ENCODE results near the gene GNPTAB.
"Not testable (repeated sequence)": the region's sequence is repeated elsewhere in the genome, so short reads cannot be mapped to it uniquely, and the experiment has no call there.

GNPTAB gene

GRCh38 chr12:101767537-101767936 lies 63.2 kb downstream of the GNPTAB start:
- DNase-seq, result no peak

GRCh38 chr12:101764051-101764792 lies 66.5 kb downstream of the GNPTAB start:
- no peak for DNase-seq

- no peak for DNase-seq
Observed at GRCh38 chr12:101763246-101763931, 67.4 kb downstream of the GNPTAB start.

GRCh38 chr12:101761781-101762180 lies 69.0 kb downstream of the GNPTAB start:
- DNase-seq, result no peak

GRCh38 chr12:101761350-101761749 lies 69.4 kb downstream of the GNPTAB start:
- DNase-seq, result no peak

GRCh38 chr12:101759396-101760047 lies 71.2 kb downstream of the GNPTAB start:
- no peak for DNase-seq

- DNase-seq, result no peak
Observed at GRCh38 chr12:101750152-101750551, 80.6 kb downstream of the GNPTAB start.

GRCh38 chr12:101749657-101750056 lies 81.1 kb downstream of the GNPTAB start:
- no peak for DNase-seq

- no peak for DNase-seq
Observed at GRCh38 chr12:101748907-101749306, 81.9 kb downstream of the GNPTAB start.

- no peak for DNase-seq
Observed at GRCh38 chr12:101747697-101748096, 83.1 kb downstream of the GNPTAB start.

GRCh38 chr12:101746661-101747060 lies 84.1 kb downstream of the GNPTAB start:
- DNase-seq, result no peak

- DNase-seq, result no peak
Observed at GRCh38 chr12:101746196-101746595, 84.6 kb downstream of the GNPTAB start.

- DNase-seq, result no peak
Observed at GRCh38 chr12:101745481-101745880, 85.3 kb downstream of the GNPTAB start.

- no peak for DNase-seq
Observed at GRCh38 chr12:101743724-101744472, 86.9 kb downstream of the GNPTAB start.

- DNase-seq, result no peak
Observed at GRCh38 chr12:101743242-101743641, 87.5 kb downstream of the GNPTAB start.

GRCh38 chr12:101740980-101741379 lies 89.8 kb downstream of the GNPTAB start:
- DNase-seq, result no peak

- no peak for DNase-seq
Observed at GRCh38 chr12:101740566-101740965, 90.2 kb downstream of the GNPTAB start.

- DNase-seq, result no peak
Observed at GRCh38 chr12:101738920-101739665, 91.7 kb downstream of the GNPTAB start, which contains the start of gene SYCP3. Gene SYCP3, minus strand, starts transcription at chr12:101739462. Its CDS starts 1,527 bp downstream, at chr12:101737935.

GRCh38 chr12:101737476-101737875 lies 93.3 kb downstream of the GNPTAB start:
- no peak for DNase-seq

GRCh38 chr12:101734482-101734881 lies 96.3 kb downstream of the GNPTAB start:
- DNase-seq, result not testable (repeated sequence)

- DNase-seq, result no peak
Observed at GRCh38 chr12:101733166-101733565, 97.6 kb downstream of the GNPTAB start.

GRCh38 chr12:101732318-101732717 lies 98.4 kb downstream of the GNPTAB start:
- no peak for DNase-seq
